Upper lobe of left lung (tissue), 6 donors: ENCODE data around the gene CDH7. TPM values are rescaled to one million over a fixed set of nuclear protein-coding genes. Genes with fewer than 3 reads are reported as not detected.

Source experiments
- ATAC-seq, 2 donors: fragments of 200-7000 bp; cut with Tn5 transposase; one replicate each; pipeline ENCODE4 v1.9.1; 2022; ENCODE audit warnings: mild to moderate bottlenecking in 2 of 2, moderate library complexity in 2 of 2; ENCODE audit not compliant: low FRiP score in 2 of 2
- DNase-seq, 2 donors: peaks; one replicate each; pipeline ENCODE4 v3.0.0-alpha.2; 2019 to 2020
- H3K27ac ChIP-seq, 4 donors: fragments of 200-600 bp; sonication (generic); one replicate each; pipeline ENCODE4 v1.5.1; 2016 to 2019
- H3K27me3 ChIP-seq, 4 donors: fragments of 200-600 bp; sonication (generic); one replicate each; pipeline ENCODE4 v1.5.1; 2017 to 2019
- H3K36me3 ChIP-seq, 4 donors: fragments of 200-600 bp; sonication (generic); one replicate each; pipeline ENCODE4 v1.5.1; 2016 to 2019
- H3K4me1 ChIP-seq, 4 donors: fragments of 200-600 bp; sonication (generic); one replicate each; pipeline ENCODE4 v1.5.1; 2018 to 2019
- H3K4me3 ChIP-seq, 4 donors: fragments of 200-600 bp; sonication (generic); one replicate each; pipeline ENCODE4 v1.5.1; 2017 to 2019; ENCODE audit warnings: mild to moderate bottlenecking in 2 of 4, moderate library complexity in 1 of 4
- H3K9me3 ChIP-seq, 4 donors: fragments of 200-600 bp; sonication (generic); one replicate each; pipeline ENCODE4 v1.5.1; 2018 to 2019
- EP300 ChIP-seq, 4 donors: sonication (generic); formaldehyde crosslinking; IDR thresholded peaks; one replicate each; pipeline ENCODE4 v1.5.1; 2017; ENCODE audit warnings: antibody characterized with exemption in 4 of 4, control low read depth in 2 of 4
- POLR2A ChIP-seq, 4 donors: fragments of 450-650 bp; IDR thresholded peaks; one replicate each; pipeline ENCODE4 v1.5.1; 2016 to 2017; ENCODE audit warnings: antibody characterized with exemption in 4 of 4, mild to moderate bottlenecking in 2 of 4
- POLR2AphosphoS5 ChIP-seq, 2 donors: sonication (generic); formaldehyde crosslinking; IDR thresholded peaks; one replicate each; pipeline ENCODE4 v1.5.1; 2017; ENCODE audit warnings: antibody characterized with exemption in 2 of 2
- WGBS, 2 donors: methylation state at CpG; one replicate each; pipeline ENCODE4 v1.1.5; 2017 to 2018; 5-methylcytosine and 5-hydroxymethylcytosine counted together
- total RNA-seq, 6 donors: library from RNA; depleted of rRNA in 4 of 6; stranded (reverse); fragments of >200 nt in 4 of 6; gene quantifications; one replicate each; pipeline versions ENCODE4 v1.1.0 to v1.2.1, GENCODE V29; 2016 to 2021
- TF ChIP-seq, protein P1 (sequence below), 6 experiments: fragments of 450-650 bp in 4 of 6; fragments of 200-600 bp in 2 of 6; sonication (generic) in 2 of 6; IDR thresholded peaks; one replicate each; pipeline ENCODE4 v1.5.1; 2016 to 2019; ENCODE audit warnings: antibody characterized with exemption in 6 of 6
- donor health status: DM: no; HTN: no; CAD: no; lungs with moderate emphysema.
- donor health status: DM: no; HTN: yes; CAD: no; lungs with severe emphysema.

CDH7 gene
- total RNA-seq, 6 donors from 2014 or later = 0.13 to 0.20 TPM; not detected in 4

DNA sequence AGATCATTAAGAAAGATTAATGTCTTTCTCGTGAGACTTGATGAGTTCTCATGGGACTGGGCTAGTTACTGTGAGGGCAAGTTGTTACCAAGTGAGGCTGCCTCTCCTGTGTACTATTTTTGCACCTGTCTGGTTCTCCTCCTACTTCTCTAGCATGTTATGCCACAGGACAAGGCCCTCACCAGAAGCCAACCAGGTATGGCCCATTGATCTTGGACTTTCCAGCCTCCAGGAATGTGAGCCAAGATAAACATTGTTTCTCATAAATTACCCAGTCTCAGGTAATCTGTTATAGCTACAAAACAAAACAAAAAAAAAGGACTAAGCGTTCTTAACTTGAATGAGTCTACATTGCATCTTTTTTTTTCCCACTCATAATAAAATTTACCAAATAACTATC, 184.1 kb downstream of the CDH7 start:
- no peaks in the 10 kb centered on the region for H3K36me3 ChIP-seq
- no peak for TF ChIP-seq EP300 (IDR thresholded peaks at IDR 0.05)
- TF ChIP-seq POLR2AphosphoS5 (IDR thresholded peaks at IDR 0.05) = no peak
- TF ChIP-seq POLR2A (IDR thresholded peaks at IDR 0.05) = no peak
- TF ChIP-seq, protein P1, sequence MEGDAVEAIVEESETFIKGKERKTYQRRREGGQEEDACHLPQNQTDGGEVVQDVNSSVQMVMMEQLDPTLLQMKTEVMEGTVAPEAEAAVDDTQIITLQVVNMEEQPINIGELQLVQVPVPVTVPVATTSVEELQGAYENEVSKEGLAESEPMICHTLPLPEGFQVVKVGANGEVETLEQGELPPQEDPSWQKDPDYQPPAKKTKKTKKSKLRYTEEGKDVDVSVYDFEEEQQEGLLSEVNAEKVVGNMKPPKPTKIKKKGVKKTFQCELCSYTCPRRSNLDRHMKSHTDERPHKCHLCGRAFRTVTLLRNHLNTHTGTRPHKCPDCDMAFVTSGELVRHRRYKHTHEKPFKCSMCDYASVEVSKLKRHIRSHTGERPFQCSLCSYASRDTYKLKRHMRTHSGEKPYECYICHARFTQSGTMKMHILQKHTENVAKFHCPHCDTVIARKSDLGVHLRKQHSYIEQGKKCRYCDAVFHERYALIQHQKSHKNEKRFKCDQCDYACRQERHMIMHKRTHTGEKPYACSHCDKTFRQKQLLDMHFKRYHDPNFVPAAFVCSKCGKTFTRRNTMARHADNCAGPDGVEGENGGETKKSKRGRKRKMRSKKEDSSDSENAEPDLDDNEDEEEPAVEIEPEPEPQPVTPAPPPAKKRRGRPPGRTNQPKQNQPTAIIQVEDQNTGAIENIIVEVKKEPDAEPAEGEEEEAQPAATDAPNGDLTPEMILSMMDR (IDR thresholded peaks at IDR 0.05) = no peak
- ATAC-seq = no peak
- H3K9me3 ChIP-seq = no peaks in the 10 kb centered on the region
- no peaks in the 10 kb centered on the region for H3K27me3 ChIP-seq
- no peak for DNase-seq
- H3K4me3 ChIP-seq = no peak overlapping the region
- H3K4me1 ChIP-seq = no peaks in the 10 kb centered on the region
- 60 to 86% methylated on average over 2 of the region's 2 CpGs for WGBS, 2 donors
- H3K27ac ChIP-seq = no peak overlapping the region

DNA sequence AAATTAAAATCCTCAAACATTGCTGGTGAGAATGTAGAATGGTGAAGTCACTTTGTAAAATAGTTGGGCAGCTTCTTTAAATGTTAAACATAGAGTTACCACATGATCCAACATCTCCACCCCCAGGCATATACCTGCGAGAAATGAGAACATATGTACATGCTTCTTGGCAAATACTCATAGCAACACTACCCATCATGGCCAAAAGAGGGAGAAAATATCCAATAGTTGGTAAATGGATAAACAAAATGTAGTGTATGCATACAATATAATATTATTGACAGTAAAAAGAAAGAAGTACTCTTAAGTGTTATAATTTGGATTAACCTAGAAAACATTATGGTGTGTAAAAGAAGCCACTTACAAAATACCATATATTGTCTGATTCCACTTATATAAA, 185.9 kb downstream of the CDH7 start:
- no peak overlapping the region for H3K27ac ChIP-seq
- H3K9me3 ChIP-seq = no peaks in the 10 kb centered on the region
- H3K4me1 ChIP-seq = no peaks in the 10 kb centered on the region
- H3K4me3 ChIP-seq = no peak overlapping the region
- DNase-seq (no peak), ATAC-seq (no peak)
- H3K36me3 ChIP-seq = no peaks in the 10 kb centered on the region
- TF ChIP-seq POLR2A (IDR thresholded peaks at IDR 0.05) (no peak), POLR2AphosphoS5 (IDR thresholded peaks at IDR 0.05) (no peak), EP300 (IDR thresholded peaks at IDR 0.05) (no peak)
- TF ChIP-seq, protein P1 (IDR thresholded peaks at IDR 0.05) = no peak
- no peaks in the 10 kb centered on the region for H3K27me3 ChIP-seq
- WGBS, 2 donors = 62 to 89% methylated on average over 1 of the region's 1 CpG

DNA sequence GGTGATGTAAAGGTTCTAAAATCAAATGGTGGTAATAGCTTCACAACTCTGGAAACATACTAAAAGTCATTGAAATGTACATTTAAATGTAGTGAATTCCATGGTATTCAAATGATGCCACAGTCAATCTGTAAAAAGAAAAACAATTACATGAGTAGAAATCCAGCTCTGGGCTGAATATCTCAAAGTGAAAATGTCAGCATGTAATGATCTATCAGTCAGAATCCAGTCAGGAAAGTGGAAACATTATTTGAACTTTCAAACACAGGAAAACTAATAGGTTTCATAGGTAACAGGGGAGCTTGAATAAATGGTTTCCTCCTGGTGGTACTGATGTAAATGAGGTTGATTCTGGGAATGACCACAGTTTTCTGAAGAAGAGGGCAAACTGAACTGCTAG, 186.4 kb downstream of the CDH7 start:
- H3K4me1 ChIP-seq = no peaks in the 10 kb centered on the region
- TF ChIP-seq POLR2AphosphoS5 (IDR thresholded peaks at IDR 0.05) = no peak
- TF ChIP-seq POLR2A (IDR thresholded peaks at IDR 0.05) = no peak
- TF ChIP-seq EP300 (IDR thresholded peaks at IDR 0.05) = no peak
- TF ChIP-seq, protein P1 (IDR thresholded peaks at IDR 0.05) = no peak
- no peaks in the 10 kb centered on the region for H3K27me3 ChIP-seq
- no peak for DNase-seq
- H3K4me3 ChIP-seq = no peak overlapping the region
- no peak overlapping the region for H3K27ac ChIP-seq
- ATAC-seq = no peak
- no peaks in the 10 kb centered on the region for H3K9me3 ChIP-seq
- H3K36me3 ChIP-seq = no peaks in the 10 kb centered on the region

DNA sequence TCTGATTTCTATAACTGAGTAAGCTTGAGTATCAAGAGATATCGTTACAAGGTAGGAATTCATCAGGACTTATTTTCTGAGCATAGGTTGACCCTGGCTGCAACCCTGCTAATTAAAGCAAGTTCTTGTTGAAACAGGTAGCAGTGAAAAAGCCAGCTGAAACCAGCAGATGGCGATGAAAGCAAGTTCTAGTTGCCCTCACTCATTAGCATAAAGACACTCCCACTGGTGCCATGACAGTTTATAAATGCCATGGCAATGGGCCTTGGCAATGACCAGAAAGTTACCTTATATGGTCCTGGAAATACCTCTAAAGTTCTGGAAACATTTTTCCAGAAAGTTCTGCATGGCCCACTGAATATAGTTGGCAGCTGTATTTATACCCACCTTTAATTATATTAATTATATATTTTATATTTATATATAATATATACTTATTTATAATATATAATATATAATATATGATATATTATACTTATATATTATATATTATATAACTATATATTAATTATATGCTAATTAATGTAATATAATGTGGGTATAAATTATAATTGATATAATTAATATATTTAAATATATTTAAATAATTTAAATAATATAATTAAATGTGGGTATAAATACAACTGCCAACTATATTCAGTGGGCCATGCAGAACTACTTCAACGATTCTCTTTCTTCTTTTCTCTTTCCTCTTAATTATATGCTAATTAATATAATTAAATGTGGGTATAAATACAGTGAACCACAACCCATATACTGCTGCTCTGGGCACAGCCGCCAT, 188.0 kb downstream of the CDH7 start:
- WGBS, 2 donors = 81 to 86% methylated on average over 4 of the region's 4 CpGs
- Histone ChIP-seq H3K27ac (no peak overlapping the region), H3K9me3 (no peaks in the 10 kb centered on the region), H3K27me3 (no peaks in the 10 kb centered on the region), H3K36me3 (no peaks in the 10 kb centered on the region), H3K4me3 (no peak overlapping the region), H3K4me1 (no peaks in the 10 kb centered on the region)
- no peak for TF ChIP-seq POLR2A (IDR thresholded peaks at IDR 0.05)
- no peak for TF ChIP-seq EP300 (IDR thresholded peaks at IDR 0.05)
- no peak for TF ChIP-seq POLR2AphosphoS5 (IDR thresholded peaks at IDR 0.05)
- TF ChIP-seq, protein P1 (IDR thresholded peaks at IDR 0.05) = peak in 2 of 6 experiments; percentile 16 to 18
- DNase-seq (peak in 1 of 2 donors; percentile 30), ATAC-seq (no peak)
